Effector memory CD4-positive, alpha-beta T cell (primary cell): ENCODE results near the gene HOXA13.

Source experiments
- DNase-seq, 3 donors: peaks; one replicate each; pipeline ENCODE4 v3.0.0-alpha.2; 2020
- H3K27ac ChIP-seq: 2 replicates; pipeline ENCODE4 v1.7.0; 2013; ENCODE audit warnings: mild to moderate bottlenecking, low read length, moderate library complexity; ENCODE audit not compliant: insufficient read depth, poor library complexity, severe bottlenecking
- H3K27me3 ChIP-seq: replicated peaks from 2 replicates; pipeline ENCODE4 v1.7.0; 2013; ENCODE audit warnings: mild to moderate bottlenecking, low read length; ENCODE audit not compliant: insufficient read depth, control insufficient read depth, poor library complexity, severe bottlenecking
- H3K36me3 ChIP-seq: 2 replicates; pipeline ENCODE4 v1.7.0; 2013; ENCODE audit warnings: mild to moderate bottlenecking, low read length, moderate library complexity; ENCODE audit not compliant: control insufficient read depth, insufficient read depth
- H3K4me1 ChIP-seq: 2 replicates; pipeline ENCODE4 v1.7.0; 2013; ENCODE audit warnings: low read length, mild to moderate bottlenecking; ENCODE audit not compliant: control insufficient read depth, insufficient read depth, poor library complexity, severe bottlenecking
- H3K4me3 ChIP-seq: 2 replicates; pipeline ENCODE4 v1.7.0; 2013; ENCODE audit warnings: low read length, low read depth, mild to moderate bottlenecking; ENCODE audit not compliant: insufficient read depth, poor library complexity, severe bottlenecking
- H3K9me3 ChIP-seq: 2 replicates; pipeline ENCODE4 v1.7.0; 2013; ENCODE audit warnings: mild to moderate bottlenecking, low read length, moderate library complexity; ENCODE audit not compliant: control insufficient read depth

HOXA13 gene

GRCh38 chr7:27243340-27244163, 43.7 kb upstream of the HOXA13 start:
- H3K27ac ChIP-seq, result no peak overlapping the region
- peaks cover 79% of the 10 kb centered on the region for H3K27me3 ChIP-seq
- no peak overlapping the region for H3K4me3 ChIP-seq
- DNase-seq, result no peak
- H3K36me3 ChIP-seq, result no peaks in the 10 kb centered on the region
- H3K9me3 ChIP-seq, result no peaks in the 10 kb centered on the region
- H3K4me1 ChIP-seq, result peaks cover 26% of the 10 kb centered on the region

DNA sequence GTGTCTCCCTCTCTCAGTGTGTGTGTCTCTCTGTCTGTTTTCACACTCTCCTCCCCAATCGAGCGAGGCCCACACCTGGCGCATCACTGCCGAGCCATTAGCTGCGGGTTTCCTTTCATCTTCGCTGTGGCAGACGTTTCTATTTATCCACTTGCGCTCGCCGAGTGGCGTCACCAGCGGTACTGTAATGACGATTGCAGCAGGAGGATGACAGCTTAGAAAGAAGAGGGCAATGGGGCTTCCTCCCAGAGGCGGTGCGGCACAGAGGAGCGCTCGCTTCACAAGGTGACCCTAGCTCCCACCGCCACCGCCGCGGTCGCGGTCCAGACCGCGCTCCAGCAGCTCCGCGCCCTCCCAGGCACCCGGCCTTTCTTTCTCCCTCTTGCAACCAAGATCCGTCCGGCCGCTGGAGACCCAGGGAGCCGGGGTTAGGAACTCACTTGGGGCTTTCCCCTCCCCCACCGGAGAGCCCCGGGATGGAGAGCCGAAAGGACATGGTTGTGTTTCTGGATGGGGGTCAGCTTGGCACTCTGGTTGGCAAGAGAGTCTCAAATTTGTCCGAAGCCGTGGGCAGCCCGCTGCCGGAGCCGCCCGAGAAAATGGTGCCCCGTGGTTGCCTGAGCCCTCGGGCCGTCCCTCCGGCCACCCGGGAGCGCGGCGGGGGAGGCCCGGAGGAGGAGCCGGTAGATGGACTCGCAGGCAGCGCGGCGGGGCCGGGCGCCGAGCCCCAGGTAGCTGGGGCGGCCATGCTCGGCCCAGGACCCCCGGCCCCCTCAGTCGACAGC, 42.9 kb upstream of the HOXA13 start, which contains the start of gene EVX1:
Gene EVX1 (plus strand): TSS at position 248 of the 785 bp plus-strand sequence. CDS start 229 bp downstream, at position 477.
- Histone ChIP-seq H3K27me3 (peaks cover 82% of the 10 kb centered on the region), H3K27ac (no peak within 1 kb of the TSS), H3K4me3 (no peak within 1 kb of the TSS), H3K36me3 (no peaks in the 10 kb centered on the region), H3K4me1 (peaks cover 26% of the 10 kb centered on the region), H3K9me3 (no peaks in the 10 kb centered on the region)
- peak in 1 of 3 donors; percentile 25 for DNase-seq

GRCh38 chr7:27242154-27242553, 42.3 kb upstream of the HOXA13 start:
- no peaks in the 10 kb centered on the region for H3K36me3 ChIP-seq
- H3K27me3 ChIP-seq, result peaks cover 81% of the 10 kb centered on the region
- H3K4me1 ChIP-seq, result peaks cover 26% of the 10 kb centered on the region
- no peaks in the 10 kb centered on the region for H3K9me3 ChIP-seq
- DNase-seq, result no peak
- no peak overlapping the region for H3K4me3 ChIP-seq
- H3K27ac ChIP-seq, result no peak overlapping the region

DNA sequence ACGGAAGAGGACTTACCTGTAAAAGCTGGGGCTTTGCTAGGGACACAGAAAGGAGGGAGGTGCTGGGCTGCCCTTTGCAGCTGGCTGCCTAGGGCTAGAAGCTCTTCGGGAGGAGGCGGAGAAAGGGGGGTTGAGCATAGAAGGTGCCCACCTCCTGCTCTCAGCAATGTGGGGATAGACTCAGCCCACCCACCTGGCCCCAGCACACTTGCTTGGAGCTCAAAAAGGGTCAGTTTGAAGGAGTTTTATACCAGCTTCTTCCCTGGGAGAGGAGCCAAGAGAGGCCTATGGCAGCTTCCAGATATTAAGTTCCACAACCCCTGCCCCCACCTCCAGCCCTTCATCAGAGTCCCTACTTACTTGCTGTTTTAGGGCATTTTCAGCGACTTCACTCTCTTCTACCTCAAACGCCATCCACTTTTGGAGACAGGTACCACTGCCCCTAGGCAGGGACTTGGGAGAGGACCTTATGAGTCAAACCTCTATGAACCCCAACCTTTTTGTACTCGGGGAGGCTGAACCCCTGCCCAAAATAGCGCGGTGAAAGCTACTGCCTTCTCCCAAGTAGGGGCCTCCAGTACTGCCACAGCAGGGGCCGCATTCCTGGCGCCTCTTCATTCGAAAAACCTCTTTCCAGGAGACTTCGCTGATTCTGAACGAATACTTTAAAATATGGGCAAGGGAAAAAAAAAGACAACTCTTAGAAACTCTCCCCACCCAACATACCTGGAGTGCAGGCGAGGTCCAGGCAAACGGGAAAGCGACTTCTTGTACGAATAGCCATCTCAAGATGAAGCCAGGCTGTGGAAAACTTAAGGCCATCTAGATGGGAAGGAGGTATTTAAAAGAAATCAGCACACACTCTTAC, 41.5 kb upstream of the HOXA13 start:
- peaks cover 26% of the 10 kb centered on the region for H3K4me1 ChIP-seq
- peaks cover 81% of the 10 kb centered on the region for H3K27me3 ChIP-seq
- H3K4me3 ChIP-seq, result no peak overlapping the region
- H3K27ac ChIP-seq, result no peak overlapping the region
- H3K9me3 ChIP-seq, result no peaks in the 10 kb centered on the region
- no peaks in the 10 kb centered on the region for H3K36me3 ChIP-seq
- DNase-seq, result no peak

DNA sequence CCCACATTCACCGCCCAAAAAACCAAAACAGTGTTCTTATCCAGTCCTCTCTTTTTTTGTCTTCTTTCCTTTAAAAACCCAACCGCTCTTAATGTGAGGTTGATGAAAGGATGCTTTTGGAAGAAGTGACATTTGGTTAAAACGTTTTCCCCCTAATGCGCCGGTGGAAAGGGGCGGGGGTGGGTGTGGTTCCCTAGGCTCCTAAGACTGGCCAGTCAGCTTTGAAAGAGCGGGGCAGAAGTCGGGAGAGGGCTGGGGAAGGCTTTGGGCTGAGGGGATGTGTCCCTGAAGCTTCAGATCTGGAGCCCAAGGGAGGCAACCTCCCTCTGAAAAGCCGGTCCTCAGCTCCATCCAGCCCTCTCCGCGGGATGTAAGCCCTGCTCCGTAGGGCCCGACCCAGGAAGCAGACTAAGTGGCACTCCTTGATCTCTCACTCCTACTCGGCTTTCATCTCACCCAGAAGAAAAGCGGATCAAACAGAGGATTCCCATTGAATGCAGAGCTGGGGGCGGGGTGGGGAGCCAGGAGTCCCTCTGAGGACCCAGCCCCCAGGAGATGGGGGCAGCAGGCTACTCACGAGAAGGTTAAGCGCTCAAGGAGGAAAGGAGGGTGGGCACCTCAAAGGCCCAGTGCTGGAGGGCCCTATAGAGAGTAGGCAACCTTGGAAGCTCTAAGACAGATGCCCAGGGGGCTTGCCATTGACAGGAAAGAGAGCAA, 40.3 kb upstream of the HOXA13 start:
- Histone ChIP-seq H3K27me3 (peaks cover 81% of the 10 kb centered on the region), H3K27ac (no peak overlapping the region), H3K9me3 (no peaks in the 10 kb centered on the region), H3K4me1 (peaks cover 23% of the 10 kb centered on the region), H3K4me3 (no peak overlapping the region), H3K36me3 (no peaks in the 10 kb centered on the region)
- no peak for DNase-seq

DNA sequence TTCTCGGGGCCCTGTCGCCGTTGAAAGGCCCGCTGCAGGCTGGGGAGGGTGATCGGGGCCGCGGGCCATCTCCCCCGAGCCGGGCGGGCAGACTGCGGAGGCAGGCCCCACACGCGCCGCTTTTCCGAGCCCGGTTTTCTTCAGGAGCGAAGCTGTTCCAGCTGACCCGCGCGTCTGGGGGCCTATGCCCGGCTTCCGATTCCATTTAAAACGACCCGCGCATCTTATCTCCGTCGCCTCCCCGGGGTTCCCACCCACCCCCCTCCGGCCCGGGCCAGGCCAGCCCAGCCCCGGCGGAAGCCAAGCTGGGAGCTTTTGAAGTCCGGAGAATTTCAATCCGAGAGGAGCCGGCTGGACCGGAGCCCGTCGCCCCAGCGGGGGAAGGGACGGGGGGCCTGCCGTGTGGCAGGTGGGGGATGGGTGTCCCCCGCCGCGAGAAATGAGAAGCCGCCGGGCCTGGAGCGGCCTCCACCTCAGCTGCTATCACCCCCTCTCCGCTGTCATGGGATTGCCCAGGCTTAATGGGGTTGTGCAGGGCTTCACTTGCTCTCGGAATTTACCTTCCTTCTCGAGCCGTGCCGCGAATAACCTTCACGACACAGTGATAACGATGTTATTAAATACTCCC, 39.6 kb upstream of the HOXA13 start:
- peaks cover 23% of the 10 kb centered on the region for H3K4me1 ChIP-seq
- peaks cover 75% of the 10 kb centered on the region for H3K27me3 ChIP-seq
- DNase-seq, result no peak
- H3K36me3 ChIP-seq, result no peaks in the 10 kb centered on the region
- no peaks in the 10 kb centered on the region for H3K9me3 ChIP-seq
- no peak overlapping the region for H3K4me3 ChIP-seq
- no peak overlapping the region for H3K27ac ChIP-seq

GRCh38 chr7:27238979-27239386, 39.1 kb upstream of the HOXA13 start:
- peaks cover 70% of the 10 kb centered on the region for H3K27me3 ChIP-seq
- DNase-seq, result no peak
- H3K36me3 ChIP-seq, result no peaks in the 10 kb centered on the region
- H3K4me1 ChIP-seq, result peaks cover 23% of the 10 kb centered on the region
- no peaks in the 10 kb centered on the region for H3K9me3 ChIP-seq
- no peak overlapping the region for H3K4me3 ChIP-seq
- H3K27ac ChIP-seq, result no peak overlapping the region

DNA sequence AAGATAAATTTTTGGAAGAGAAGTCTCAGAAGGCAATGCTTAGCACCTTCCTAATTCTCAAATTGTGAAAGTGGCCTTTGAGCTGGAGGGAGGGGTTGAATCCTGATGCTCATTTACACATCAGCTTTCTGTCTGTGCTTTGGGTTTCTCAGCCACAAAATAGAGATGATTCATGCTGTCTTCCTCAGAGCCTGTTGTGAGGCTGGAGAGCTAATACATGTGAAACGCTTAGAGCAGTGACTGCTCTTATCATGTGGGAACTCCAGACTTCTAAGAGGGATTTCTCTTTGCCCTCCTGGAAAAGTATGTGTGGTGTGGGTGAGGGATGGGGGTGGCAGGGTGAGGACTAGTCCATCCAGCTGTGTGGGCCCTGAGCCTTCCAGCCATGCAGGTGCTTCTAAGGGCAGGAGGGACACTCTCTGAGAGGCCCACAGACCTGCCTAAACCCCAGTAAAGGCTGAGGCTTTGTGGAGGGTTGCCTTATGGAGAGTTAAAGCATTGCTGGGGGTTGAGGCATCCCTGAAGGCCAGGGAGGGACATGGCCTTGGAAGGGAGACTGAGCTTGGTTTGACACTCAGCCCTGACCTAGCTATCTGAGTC, 37.9 kb upstream of the HOXA13 start:
- Histone ChIP-seq H3K27me3 (peaks cover 62% of the 10 kb centered on the region), H3K36me3 (no peaks in the 10 kb centered on the region), H3K9me3 (no peaks in the 10 kb centered on the region), H3K4me3 (no peak overlapping the region), H3K4me1 (peaks cover 23% of the 10 kb centered on the region), H3K27ac (no peak overlapping the region)
- DNase-seq, result no peak
